Right ventricle myocardium superior (tissue), 1 donor: ENCODE data around the gene FBLN7. TPM values are rescaled to one million over a fixed set of nuclear protein-coding genes. Genes with fewer than 3 reads are reported as not detected.
"Not testable (repeated sequence)": the region's sequence is repeated elsewhere in the genome, so short reads cannot be mapped to it uniquely, and the experiment has no call there.

Experiments
- ATAC-seq: fragments of 200-7000 bp; cut with Tn5 transposase; one replicate; pipeline ENCODE4 v1.9.1; 2020; ENCODE audit warnings: mild to moderate bottlenecking; ENCODE audit not compliant: poor library complexity
- DNase-seq: peaks from one replicate; pipeline ENCODE4 v3.0.0-alpha.2; 2020
- intact Hi-C: fragments of 100-400 bp; cut with DNase I; formaldehyde crosslinking; loops from one replicate; pipeline ENCODE4 v1.11.2; 2022
- total RNA-seq: library from RNA; stranded (reverse); fragmentation: NEBNext Ultra II Directional; extraction: Animal tissue kit (Norgen Biotek cat#: 25700); gene quantifications from one replicate; pipeline ENCODE4 v1.2.1, GENCODE V29; 2021
- donor health status: DM: no; HTN: yes; CAD: no; lungs with severe emphysema.

Gene FBLN7
- total RNA-seq, 1 donor from 2014 or later: 0.38 TPM

- DNase-seq (no peak), ATAC-seq (no peak)
- intact Hi-C loops: no loop called here
Observed at GRCh38 chr2:112199188-112199587, 61.0 kb downstream of the FBLN7 start.

- ATAC-seq (no peak), DNase-seq (no peak)
- intact Hi-C loops: no loop called here
Observed at GRCh38 chr2:112201696-112202430, 63.7 kb downstream of the FBLN7 start.

- DNase-seq (no peak), ATAC-seq (no peak)
- intact Hi-C loops: no loop called here
Observed at GRCh38 chr2:112204411-112204810, 66.2 kb downstream of the FBLN7 start.

GRCh38 chr2:112207905-112208304 lies 69.7 kb downstream of the FBLN7 start:
- DNase-seq, ATAC-seq, intact Hi-C loops: not testable (repeated sequence)

- DNase-seq (no peak), ATAC-seq (no peak)
- intact Hi-C loops: no loop called here
Observed at GRCh38 chr2:112216167-112216566, 78.0 kb downstream of the FBLN7 start.

GRCh38 chr2:112217854-112218253 lies 79.7 kb downstream of the FBLN7 start:
- ATAC-seq (peak; percentile 73), DNase-seq (no peak)
- intact Hi-C loops: no loop called here

GRCh38 chr2:112220186-112220585 lies 82.0 kb downstream of the FBLN7 start:
- intact Hi-C loops: no loop called here
- DNase-seq (no peak), ATAC-seq (no peak)

- no peak for ATAC-seq
- DNase-seq: no peak
- intact Hi-C loops: no loop called here
Observed at GRCh38 chr2:112220831-112221230, 82.6 kb downstream of the FBLN7 start.

GRCh38 chr2:112229348-112229747 lies 91.2 kb downstream of the FBLN7 start:
- no peak for ATAC-seq

GRCh38 chr2:112230371-112230770 lies 92.2 kb downstream of the FBLN7 start:
- no peak for ATAC-seq
- intact Hi-C loops: no loop called here
- no peak for DNase-seq

More at GRCh38 chr2:112229348-112229747, 91.2 kb downstream of the FBLN7 start:
- no peak for DNase-seq
- intact Hi-C loops: no loop called here

Other genes with a start within 250 kb of the FBLN7 start
- 5.0 TPM for gene MERTK, start 239.8 kb upstream of the FBLN7 start, total RNA-seq
- gene TMEM87B, start 83.1 kb upstream of the FBLN7 start, total RNA-seq: 6.0 TPM
- gene ZC3H8, start 116.7 kb downstream of the FBLN7 start, total RNA-seq: 12.0 TPM
- gene ZC3H6, start 137.2 kb downstream of the FBLN7 start, total RNA-seq: 18.7 TPM